HCT116 (cell line): Measurements from ENCODE around the gene ACSM3. TPM values are rescaled to one million over a fixed set of nuclear protein-coding genes. Genes with fewer than 3 reads are reported as not detected.

Experiments used
- ATAC-seq: fragments of 200-7000 bp; cut with Tn5 transposase; 2 replicates; pipeline ENCODE4 v1.9.1; 2020; ENCODE audit warnings: mild to moderate bottlenecking, moderate library complexity
- BruUV-seq: library from RNA; stranded (reverse); fragments of 400-500 nt; replicated peaks from 2 replicates; lab custom pipeline; 2021; lab: Mats Ljungman, UMichigan
- CTCF ChIA-PET: fragments of 300-600 bp; sonication (Branson Sonifier 250); formaldehyde crosslinking; loops from one replicate; lab custom pipeline; 2021; ENCODE audit warnings: antibody characterized with exemption; lab: Charles Lee
- POLR2A ChIA-PET: fragments of 300-600, 350-600 bp; sonication (Branson Sonifier 250); formaldehyde crosslinking; loops from one replicate; lab custom pipeline; 2021; ENCODE audit warnings: antibody characterized with exemption; lab: Charles Lee
- RAD21 ChIA-PET, 2 experiments: fragments of 300-600 bp; sonication (Branson Sonifier 250); formaldehyde crosslinking; loops; one replicate each; lab custom pipeline; 2023; ENCODE audit warnings: low total read pairs in 2 of 2; ENCODE audit not compliant: uncharacterized antibody in 2 of 2, unreplicated experiment in 2 of 2, low non-redundant PET in 1 of 2; lab: Charles Lee
- DNase-seq: peaks from one replicate; pipeline ENCODE4 v3.0.0-alpha.2; 2010; ENCODE audit warnings: low read depth, low spot score
- H2AFZ ChIP-seq: fragments of 200-600 bp; shearing (Covaris generic), sonication (generic); 2 replicates; pipeline ENCODE4 v1.6.1; 2017; ENCODE audit warnings: low read depth, mixed run types, mixed read lengths, antibody characterized with exemption, low read length; ENCODE audit not compliant: poor library complexity, severe bottlenecking
- H3K27ac ChIP-seq: 2 replicates; pipeline ENCODE4 v1.5.1; 2012; ENCODE audit warnings: low read depth, low read length
- H3K27me3 ChIP-seq: fragments of 200-600 bp; sonication (generic); 2 replicates; pipeline ENCODE4 v1.6.1; 2016; ENCODE audit warnings: mixed run types, low read length, mixed read lengths; ENCODE audit not compliant: insufficient read depth
- H3K36me3 ChIP-seq, 2 experiments: fragments of 200-500 bp in 1 of 2; fragments of 200-600 bp in 1 of 2; sonication (Bioruptor generic) in 1 of 2; sonication (generic) in 1 of 2; 2 replicates each; pipeline versions ENCODE4 v1.5.1 to v1.6.1; 2014 to 2016; ENCODE audit warnings: low read length in 2 of 2, inconsistent platforms in 1 of 2, mixed read lengths in 1 of 2, mixed run types in 1 of 2; ENCODE audit not compliant: insufficient read depth in 2 of 2, control insufficient read depth in 1 of 2
- H3K4me1 ChIP-seq, 2 experiments: fragments of 200-600 bp in 1 of 2; sonication (generic) in 1 of 2; 2 replicates each; pipeline versions ENCODE4 v1.5.1 to v1.6.1; 2012 to 2017; ENCODE audit warnings: low read length in 2 of 2, inconsistent platforms in 1 of 2, mild to moderate bottlenecking in 1 of 2, mixed read lengths in 1 of 2, mixed run types in 1 of 2, moderate library complexity in 1 of 2; ENCODE audit not compliant: insufficient read depth in 2 of 2, control insufficient read depth in 1 of 2
- H3K4me2 ChIP-seq: fragments of 200-600 bp; sonication (generic); 2 replicates; pipeline ENCODE4 v1.6.1; 2017; ENCODE audit warnings: mixed run types, low read length, mixed read lengths
- H3K4me3 ChIP-seq, 2 experiments: fragments of 200-600 bp in 1 of 2; sonication (generic) in 1 of 2; replicated peaks in 1 of 2; 2 replicates each; pipeline ENCODE4 v1.5.1; 2011 to 2016; ENCODE audit warnings: low read length in 2 of 2, control low read depth in 1 of 2, low read depth in 1 of 2, mild to moderate bottlenecking in 1 of 2, mixed read lengths in 1 of 2, mixed run types in 1 of 2
- H3K79me2 ChIP-seq: fragments of 200-600 bp; sonication (generic); 2 replicates; pipeline ENCODE4 v1.6.1; 2017; ENCODE audit warnings: mild to moderate bottlenecking, mixed run types, low read length, moderate library complexity, mixed read lengths; ENCODE audit not compliant: insufficient read depth
- H3K9ac ChIP-seq: fragments of 200-600 bp; sonication (generic); 2 replicates; pipeline ENCODE4 v1.6.1; 2016; ENCODE audit warnings: low read length, mixed read lengths
- H3K9me2 ChIP-seq: fragments of 200-600 bp; sonication (generic), shearing (Covaris generic); 2 replicates; pipeline ENCODE4 v1.6.1; 2017; ENCODE audit warnings: mixed run types, mild to moderate bottlenecking, moderate library complexity; ENCODE audit not compliant: insufficient read depth
- H3K9me3 ChIP-seq, 2 experiments: fragments of 200-500 bp in 1 of 2; fragments of 200-600 bp in 1 of 2; sonication (Bioruptor generic) in 1 of 2; sonication (generic) in 1 of 2; 2 replicates each; pipeline ENCODE4 v1.6.1; 2014 to 2017; ENCODE audit warnings: low read length in 2 of 2, mixed read lengths in 2 of 2, inconsistent platforms in 1 of 2, low read depth in 1 of 2, mild to moderate bottlenecking in 1 of 2, mixed run types in 1 of 2, moderate library complexity in 1 of 2; ENCODE audit not compliant: control insufficient read depth in 1 of 2, insufficient read depth in 1 of 2
- H4K20me1 ChIP-seq: fragments of 200-600 bp; sonication (generic), shearing (Covaris generic); 2 replicates; pipeline ENCODE4 v1.6.1; 2017; ENCODE audit warnings: mixed run types, mild to moderate bottlenecking, moderate library complexity; ENCODE audit not compliant: insufficient read depth
- ATF3 ChIP-seq: IDR thresholded peaks from 2 replicates; pipeline ENCODE4 v1.6.1; 2012
- CEBPB ChIP-seq: IDR thresholded peaks from 2 replicates; pipeline ENCODE4 v1.6.1; 2012; ENCODE audit warnings: low read depth
- CTCF ChIP-seq, 3 experiments: fragments of 200-600 bp in 1 of 3; sonication (generic) in 1 of 3; IDR thresholded peaks in 2 of 3; conservative IDR thresholded peaks in 1 of 3; 2 replicates each; pipeline ENCODE4 v1.5.1; 2012 to 2017; ENCODE audit warnings: low read depth in 2 of 3, low read length in 2 of 3, antibody characterized with exemption in 1 of 3, borderline replicate concordance in 1 of 3, control low read depth in 1 of 3, mild to moderate bottlenecking in 1 of 3, mixed read lengths in 1 of 3, mixed run types in 1 of 3, moderate library complexity in 1 of 3; ENCODE audit not compliant: insufficient read depth in 1 of 3
- EZH2 ChIP-seq: fragments of 200-600 bp; sonication (generic); IDR thresholded peaks from 2 replicates; pipeline ENCODE4 v1.6.1; 2017; ENCODE audit warnings: antibody characterized with exemption, mixed run types
- EZH2phosphoT487 ChIP-seq: fragments of 200-600 bp; IDR thresholded peaks from 2 replicates; pipeline ENCODE4 v1.6.1; 2018; ENCODE audit warnings: antibody characterized with exemption, borderline replicate concordance
- FOSL1 ChIP-seq: IDR thresholded peaks from 2 replicates; pipeline ENCODE4 v1.6.1; 2012; ENCODE audit warnings: low read depth
- JUND ChIP-seq: IDR thresholded peaks from 2 replicates; pipeline ENCODE4 v1.6.1; 2012
- MAX ChIP-seq: IDR thresholded peaks from 2 replicates; pipeline ENCODE4 v1.6.1; 2012
- POLR2A ChIP-seq: IDR thresholded peaks from 2 replicates; pipeline ENCODE4 v1.7.0; 2011; ENCODE audit warnings: borderline replicate concordance; ENCODE audit not compliant: insufficient read depth, insufficient read length; ENCODE audit errors: extremely low read depth
- POLR2AphosphoS5 ChIP-seq: IDR thresholded peaks from 2 replicates; pipeline ENCODE4 v1.6.1; 2011; ENCODE audit warnings: mild to moderate bottlenecking, low read depth, low read length, moderate library complexity
- REST ChIP-seq: IDR thresholded peaks from 2 replicates; pipeline ENCODE4 v1.6.1; 2012; ENCODE audit warnings: low read depth
- SP1 ChIP-seq: IDR thresholded peaks from 2 replicates; pipeline ENCODE4 v1.6.1; 2012; ENCODE audit warnings: low read depth
- SRF ChIP-seq: IDR thresholded peaks from 2 replicates; pipeline ENCODE4 v1.6.1; 2012; ENCODE audit warnings: low read depth
- YY1 ChIP-seq: IDR thresholded peaks from 2 replicates; pipeline ENCODE4 v1.6.1; 2011; ENCODE audit warnings: low read length, low read depth, moderate library complexity, mild to moderate bottlenecking; ENCODE audit not compliant: insufficient replicate concordance; ENCODE audit errors: extremely low read depth
- ZBTB33 ChIP-seq: IDR thresholded peaks from 2 replicates; pipeline ENCODE4 v1.6.1; 2011; ENCODE audit warnings: mild to moderate bottlenecking, low read length, moderate library complexity; ENCODE audit not compliant: insufficient replicate concordance; ENCODE audit errors: extremely low read depth
- ZFX ChIP-seq: fragments of 450-650 bp; IDR thresholded peaks from 2 replicates; pipeline ENCODE4 v1.6.1; 2017
- ZNF274 ChIP-seq: fragments of 200-500 bp; sonication (Bioruptor generic); IDR thresholded peaks from 2 replicates; pipeline ENCODE4 v1.6.1; 2014; ENCODE audit warnings: mild to moderate bottlenecking, low read depth, low read length, inconsistent platforms
- intact Hi-C: fragments of 100-400 bp; cut with micrococcal nuclease; formaldehyde crosslinking; loops from 2 replicates; pipeline ENCODE4 v1.10.0; 2022
- total RNA-seq: library from RNA; stranded (reverse); gene quantifications from one replicate; pipeline ENCODE4 v1.2.1, GENCODE V29; 2021; ENCODE audit not compliant: unreplicated experiment

ACSM3 gene
- total RNA-seq, 1 experiment from 2014 or later, result 15.0 TPM

GRCh38 chr16:20833086-20833485 lies 69.3 kb downstream of the ACSM3 start:
- DNase-seq (no peak), ATAC-seq (no peak)
- peaks cover 3 to 9% of the 10 kb centered on the region in 2 experiments; a peak in 2 of 4 replicates for H3K36me3 ChIP-seq
- H3K4me1 ChIP-seq, result no peaks in the 10 kb centered on the region
- no peak overlapping the region for H3K4me3 ChIP-seq
- H3K27me3 ChIP-seq, result no peaks in the 10 kb centered on the region
- no peaks in the 10 kb centered on the region for H3K9me2 ChIP-seq
- H3K79me2 ChIP-seq, result no peaks in the 10 kb centered on the region
- intact Hi-C loops, result no loop called here
- BruUV-seq, result no TSS peak
- ChIA-PET CTCF (no interaction called here), RAD21 (no interaction called here), POLR2A (no interaction called here)
- H2AFZ ChIP-seq, result no peak overlapping the region
- TF ChIP-seq ATF3 (no peak), ZFX (no peak), CTCF (IDR thresholded peaks at IDR 0.05 in 2 of 3, conservative IDR thresholded peaks at IDR 0.05 in 1 of 3; ENCODE audit: borderline replicate concordance in 1 of 3, insufficient read depth in 1 of 3, low read depth in 2 of 3, low read length in 2 of 3) (no peak), POLR2AphosphoS5 (no peak), EZH2phosphoT487 (no peak), SRF (no peak), MAX (no peak), ZNF274 (no peak), JUND (no peak), POLR2A (no peak), YY1 (no peak), SP1 (no peak), ZBTB33 (no peak), CEBPB (no peak), EZH2 (no peak), FOSL1 (no peak), REST (no peak)
- H3K27ac ChIP-seq, result no peak overlapping the region
- H3K9me3 ChIP-seq, result no peaks in the 10 kb centered on the region; a peak in 1 of 4 replicates
- no peak overlapping the region for H3K4me2 ChIP-seq
- no peak overlapping the region for H3K9ac ChIP-seq
- H4K20me1 ChIP-seq, result no peaks in the 10 kb centered on the region
